Hepatocyte (in vitro differentiated cells): Measurements from ENCODE around the gene DCUN1D2. TPM values are rescaled to one million over a fixed set of nuclear protein-coding genes. Genes with fewer than 3 reads are reported as not detected.

ENCODE experiments used
- DNase-seq: peaks from one replicate; pipeline ENCODE4 v3.0.0-alpha.2; 2016; ENCODE audit warnings: low spot score
- H2AFZ ChIP-seq: fragments of 200-600 bp; sonication (generic); 2 replicates; pipeline ENCODE4 v1.6.0; 2016; ENCODE audit warnings: antibody characterized with exemption, mild to moderate bottlenecking
- H3K27ac ChIP-seq: fragments of 200-600 bp; sonication (generic); 2 replicates; pipeline ENCODE4 v1.5.1; 2016; ENCODE audit warnings: mild to moderate bottlenecking
- H3K27me3 ChIP-seq: fragments of 200-600 bp; sonication (generic); 2 replicates; pipeline ENCODE4 v1.6.1; 2016
- H3K36me3 ChIP-seq: fragments of 200-600 bp; sonication (generic); replicated peaks from 2 replicates; pipeline ENCODE4 v1.5.1; 2016; ENCODE audit warnings: low read depth; ENCODE audit not compliant: insufficient read depth
- H3K4me1 ChIP-seq: fragments of 200-600 bp; sonication (generic); 2 replicates; pipeline ENCODE4 v1.5.1; 2016; ENCODE audit warnings: mild to moderate bottlenecking, moderate library complexity; ENCODE audit not compliant: insufficient read depth
- H3K4me2 ChIP-seq: fragments of 200-600 bp; sonication (generic); 2 replicates; pipeline ENCODE4 v1.6.0; 2016
- H3K4me3 ChIP-seq: fragments of 200-600 bp; sonication (generic); 2 replicates; pipeline ENCODE4 v1.5.1; 2016; ENCODE audit warnings: mild to moderate bottlenecking
- H3K79me2 ChIP-seq: fragments of 200-600 bp; sonication (generic); 2 replicates; pipeline ENCODE4 v1.6.0; 2017; ENCODE audit warnings: mild to moderate bottlenecking
- H3K9me2 ChIP-seq: fragments of 200-600 bp; sonication (generic); replicated peaks from 2 replicates; pipeline ENCODE4 v1.6.0; 2017; ENCODE audit warnings: mild to moderate bottlenecking; ENCODE audit not compliant: insufficient read depth
- H3K9me3 ChIP-seq: fragments of 200-600 bp; sonication (generic); 2 replicates; pipeline ENCODE4 v1.5.1; 2016; ENCODE audit warnings: low read depth, mild to moderate bottlenecking
- H4K20me1 ChIP-seq: fragments of 200-600 bp; sonication (generic); 2 replicates; pipeline ENCODE4 v1.6.0; 2016; ENCODE audit warnings: mild to moderate bottlenecking; ENCODE audit not compliant: insufficient read depth, poor library complexity, severe bottlenecking
- CTCF ChIP-seq: fragments of 200-600 bp; sonication (generic); IDR thresholded peaks from 2 replicates; pipeline ENCODE4 v1.5.1; 2016; ENCODE audit warnings: antibody characterized with exemption, mild to moderate bottlenecking; ENCODE audit not compliant: poor library complexity
- EZH2 ChIP-seq: fragments of 200-600 bp; sonication (generic); IDR thresholded peaks from 2 replicates; pipeline ENCODE4 v1.6.1; 2016; ENCODE audit warnings: antibody characterized with exemption, mild to moderate bottlenecking, borderline replicate concordance
- EZH2phosphoT487 ChIP-seq: fragments of 200-600 bp; sonication (generic); IDR thresholded peaks from one replicate; pipeline ENCODE4 v1.6.1; 2018; ENCODE audit warnings: antibody characterized with exemption, mild to moderate bottlenecking, low read depth, moderate library complexity; ENCODE audit not compliant: unreplicated experiment, severe bottlenecking
- WGBS: methylation state at CpG from one replicate; pipeline ENCODE4 v1.1.6; 2016; ENCODE audit warnings: low lambda C conversion rate; ENCODE audit errors: missing lambda C conversion rate; 5-methylcytosine and 5-hydroxymethylcytosine counted together
- polyA plus RNA-seq: library from polyadenylated mRNA; unstranded; fragments of >200 nt; fragmentation: Nextera tagmentation; extraction: Ambion mirVana; gene quantifications from 2 replicates; pipeline ENCODE4 v1.2.1, GENCODE V29; 2016
- total RNA-seq: library from RNA; depleted of rRNA; stranded (reverse); fragments of >200 nt; gene quantifications from 2 replicates; pipeline ENCODE4 v1.2.3, GENCODE V29; 2014

The DCUN1D2 gene
- total and polyA plus RNA-seq, 2 experiments from 2014 or later: 8.4 to 10.2 TPM

GRCh38 chr13:113502686-113503085 lies 12.2 kb upstream of the DCUN1D2 start:
- no peaks in the 10 kb centered on the region for H3K27me3 ChIP-seq
- H3K4me2 ChIP-seq: no peak overlapping the region
- 98% methylated on average over 16 of the region's 16 CpGs for WGBS
- H3K9me3 ChIP-seq: no peaks in the 10 kb centered on the region
- TF ChIP-seq EZH2phosphoT487 (no peak), CTCF (no peak), EZH2 (no peak)
- no peak overlapping the region for H3K4me3 ChIP-seq
- no peaks in the 10 kb centered on the region for H3K9me2 ChIP-seq
- no peaks in the 10 kb centered on the region for H3K4me1 ChIP-seq
- peaks cover 8% of the 10 kb centered on the region for H4K20me1 ChIP-seq
- no peak overlapping the region for H2AFZ ChIP-seq
- no peak for DNase-seq
- no peaks in the 10 kb centered on the region for H3K36me3 ChIP-seq
- H3K79me2 ChIP-seq: peaks cover 12% of the 10 kb centered on the region
- H3K27ac ChIP-seq: no peak overlapping the region

GRCh38 chr13:113500530-113501265 lies 10.2 kb upstream of the DCUN1D2 start:
- H3K9me2 ChIP-seq: no peaks in the 10 kb centered on the region
- H2AFZ ChIP-seq: no peak overlapping the region
- H3K36me3 ChIP-seq: no peaks in the 10 kb centered on the region
- H3K4me2 ChIP-seq: no peak overlapping the region
- H4K20me1 ChIP-seq: peaks cover 24% of the 10 kb centered on the region
- peaks cover 8% of the 10 kb centered on the region for H3K4me1 ChIP-seq
- TF ChIP-seq EZH2 (no peak), EZH2phosphoT487 (no peak)
- no peak overlapping the region for H3K27ac ChIP-seq
- no peak overlapping the region for H3K4me3 ChIP-seq
- H3K79me2 ChIP-seq: peaks cover 30% of the 10 kb centered on the region
- DNase-seq: no peak
- H3K27me3 ChIP-seq: no peaks in the 10 kb centered on the region
- WGBS: 71% methylated on average over 11 of the region's 11 CpGs
- H3K9me3 ChIP-seq: no peaks in the 10 kb centered on the region

- Histone ChIP-seq H3K9me2 (no peaks in the 10 kb centered on the region), H3K4me1 (peaks cover 16% of the 10 kb centered on the region), H3K27me3 (no peaks in the 10 kb centered on the region), H3K36me3 (no peaks in the 10 kb centered on the region), H3K4me2 (no peak overlapping the region), H2AFZ (no peak overlapping the region), H3K79me2 (peaks cover 37% of the 10 kb centered on the region), H3K27ac (no peak overlapping the region), H3K4me3 (no peak overlapping the region), H3K9me3 (no peaks in the 10 kb centered on the region), H4K20me1 (peaks cover 27% of the 10 kb centered on the region)
- DNase-seq: no peak
- TF ChIP-seq EZH2 (no peak), CTCF (no peak), EZH2phosphoT487 (no peak)
- WGBS: 87% methylated on average over 4 of the region's 4 CpGs
Observed at GRCh38 chr13:113499936-113500335, 9.4 kb upstream of the DCUN1D2 start.

- Histone ChIP-seq H3K27ac (no peak overlapping the region), H3K4me2 (no peak overlapping the region), H3K36me3 (no peaks in the 10 kb centered on the region), H2AFZ (no peak overlapping the region), H4K20me1 (peaks cover 28% of the 10 kb centered on the region), H3K9me2 (no peaks in the 10 kb centered on the region), H3K4me1 (peaks cover 26% of the 10 kb centered on the region), H3K4me3 (no peak overlapping the region), H3K79me2 (peaks cover 48% of the 10 kb centered on the region), H3K9me3 (no peaks in the 10 kb centered on the region), H3K27me3 (no peaks in the 10 kb centered on the region)
- DNase-seq: no peak
- WGBS: 80% methylated on average over 6 of the region's 6 CpGs
- TF ChIP-seq CTCF: no peak
- no peak for TF ChIP-seq EZH2phosphoT487
- TF ChIP-seq EZH2: no peak
Observed at GRCh38 chr13:113498905-113499304, 8.4 kb upstream of the DCUN1D2 start.
